Heart right ventricle (tissue), 16 donors: ENCODE results near the gene HTT. TPM values are rescaled to one million over a fixed set of nuclear protein-coding genes. Genes with fewer than 3 reads are reported as not detected.
A peak's percentile ranks its signal among the peaks of the same experiment; 100 is the strongest.

Source experiments
- ATAC-seq, 8 donors: fragments of 200-7000 bp; cut with Tn5 transposase; one replicate each; pipeline ENCODE4 v1.9.1; 2020; ENCODE audit warnings: mild to moderate bottlenecking in 8 of 8, moderate library complexity in 8 of 8, moderate number of reproducible peaks in 1 of 8
- DNase-seq, 2 donors: peaks; one replicate each; pipeline ENCODE4 v3.0.0-alpha.2; 2020
- H3K27ac ChIP-seq, 10 donors: fragments of 200-600 bp; sonication (generic) in 2 of 10; one replicate each; pipeline versions ENCODE4 v1.5.0 to v1.8.0; 2020 to 2022; ENCODE audit warnings: mild to moderate bottlenecking in 3 of 10
- H3K27me3 ChIP-seq, 7 donors: fragments of 200-600 bp; one replicate each; pipeline ENCODE4 v1.8.0; 2021 to 2022; ENCODE audit warnings: mild to moderate bottlenecking in 2 of 7
- H3K36me3 ChIP-seq, 9 donors: fragments of 200-600 bp; sonication (generic) in 1 of 9; one replicate each; pipeline versions ENCODE4 v1.5.0 to v1.8.0; 2020 to 2022; ENCODE audit warnings: mild to moderate bottlenecking in 2 of 9
- H3K4me1 ChIP-seq, 9 donors: fragments of 200-600 bp; sonication (generic) in 1 of 9; one replicate each; pipeline versions ENCODE4 v1.5.0 to v1.8.0; 2020 to 2022; ENCODE audit warnings: mild to moderate bottlenecking in 4 of 9
- H3K4me3 ChIP-seq, 10 donors: fragments of 200-600 bp; sonication (generic) in 2 of 10; one replicate each; pipeline versions ENCODE4 v1.5.0 to v1.8.0; 2020 to 2022; ENCODE audit warnings: mild to moderate bottlenecking in 7 of 10, moderate library complexity in 2 of 10
- H3K9me3 ChIP-seq, 11 donors: fragments of 200-600 bp in 10 of 11; sonication (generic) in 2 of 11; one replicate each; pipeline versions ENCODE4 v1.5.0 to v1.8.0; 2013 to 2022; ENCODE audit warnings: mild to moderate bottlenecking in 2 of 11, control low read depth in 1 of 11, moderate library complexity in 1 of 11
- CTCF ChIP-seq, 9 donors: fragments of 200-600 bp; sonication (generic) in 2 of 9; IDR thresholded peaks; one replicate each; pipeline versions ENCODE4 v1.5.0 to v1.8.0; 2021 to 2022; ENCODE audit warnings: antibody characterized with exemption in 9 of 9, mild to moderate bottlenecking in 5 of 9, moderate library complexity in 1 of 9
- WGBS, 2 donors: extraction: QIAGEN DNeasy Blood & Tissue Kit; methylation state at CpG; one replicate each; pipeline ENCODE4 v1.1.7; 2013; ENCODE audit warnings: inconsistent platforms in 1 of 2; 5-methylcytosine and 5-hydroxymethylcytosine counted together
- intact Hi-C, 10 donors: fragments of 100-400 bp; cut with DNase I; formaldehyde crosslinking; loops; one replicate each; pipeline versions ENCODE4 v1.11.1 to v1.14.2; 2022
- polyA plus RNA-seq, 2 donors: library from polyadenylated mRNA; stranded (reverse); fragments of 200-250 nt; gene quantifications; one replicate each; pipeline ENCODE4 v1.2.3, GENCODE V29; 2013
- total RNA-seq, 10 donors: library from RNA; stranded (reverse); fragmentation: NEBNext Ultra II Directional in 3 of 10; extraction: Animal tissue kit (Norgen Biotek cat#: 25700) in 3 of 10; gene quantifications; one replicate each; pipeline versions ENCODE4 v1.2.1 to v1.2.4, GENCODE V29; 2021 to 2023
- donor health status: Arrhythmogenic right ventricular cardiomyopathy.
- donor health status: ischemic (EF 13 %, LVEDD 7.1; RV severe dilation, severe dysfunction).
- donor health status: healthy with polysubstance abuse.
- donor health status: DM: no; HTN: yes; CAD: no.
- donor health status: DM: no; HTN: no; CAD: no.
- donor health status: ischemic (EF 25% LVEDD 6.9; RV normal size, moderate dysfunction).
- donor health status: ischemic (EF 25% LVEDD 5.7; RV mildly dilated, moderate dysfunction).
- donor health status: healthy.
- donor health status: DM: yes; HTN: yes; CAD: no.
- donor health status: Ischemic cardiomyopathy.
- donor health status: ischemic (EF 35%, LVEDD 5.7; RV mildly dilated, moderate dysfunction).
- donor health status: nonischemic (EF 11% LVEDD 7.7; RV severe dilation, severe dysfunction).
- donor health status: DM: yes; HTN: yes; CAD: no.
- donor health status: PGD.
- donor health status: ischemic (EF 29% LVEDD 5.4; RV normal size, mild dysfunction).
- donor health status: nonischemic (EF 23%, LVEDD 6.1; RV moderate dilation, normal function).

Gene HTT
- total and polyA plus RNA-seq, 12 donors, result 6.3 to 34.0 (median 24.1) TPM

GRCh38 chr4:3219761-3220475 is 145.4 kb downstream of the HTT start:
- Histone ChIP-seq H3K4me3 (no peak overlapping the region), H3K4me1 (peaks cover 0 to 22% (median 6%) of the 10 kb centered on the region in 9 donors), H3K36me3 (peaks cover 3 to 100% (median 60%) of the 10 kb centered on the region in 9 donors), H3K9me3 (no peaks in the 10 kb centered on the region), H3K27ac (peak overlapping the region in 4 of 10 donors; percentile 33 to 59 (median 40)), H3K27me3 (no peaks in the 10 kb centered on the region)
- no peak for TF ChIP-seq CTCF (IDR thresholded peaks at IDR 0.05)
- ATAC-seq (peak in 6 of 8 donors; percentile 29 to 62 (median 46)), DNase-seq (no peak)
- intact Hi-C loops, result loop anchor here in 1 of 10 donors (5.0 kb wide), 1 partner anchor 72 kb away; the partner anchor contains the start of gene RGS12
- 68 to 73% methylated on average over 9 of the region's 9 CpGs for WGBS, 2 donors

- 77 to 82% methylated on average over 8 of the region's 8 CpGs for WGBS, 2 donors
- no peak for DNase-seq
- Histone ChIP-seq H3K36me3 (peaks cover 3 to 100% (median 53%) of the 10 kb centered on the region in 9 donors), H3K4me3 (no peak overlapping the region), H3K9me3 (no peaks in the 10 kb centered on the region), H3K4me1 (peaks cover 0 to 22% (median 6%) of the 10 kb centered on the region in 9 donors), H3K27ac (peak overlapping the region in 2 of 10 donors; percentile 50 to 59), H3K27me3 (no peaks in the 10 kb centered on the region)
- ATAC-seq, result peak in 4 of 8 donors; percentile 10 to 33 (median 16)
- no peak for TF ChIP-seq CTCF (IDR thresholded peaks at IDR 0.05)
- intact Hi-C loops, result loop anchor here in 1 of 10 donors (5.0 kb wide), 1 partner anchor 72 kb away; the partner anchor contains the start of gene RGS12
Observed at GRCh38 chr4:3220476-3221183, 146.1 kb downstream of the HTT start.

GRCh38 chr4:3221184-3221494 is 146.7 kb downstream of the HTT start:
- Histone ChIP-seq H3K27me3 (no peaks in the 10 kb centered on the region), H3K36me3 (peaks cover 3 to 100% (median 49%) of the 10 kb centered on the region in 9 donors), H3K4me1 (peaks cover 0 to 23% (median 6%) of the 10 kb centered on the region in 9 donors), H3K4me3 (no peak overlapping the region), H3K9me3 (no peaks in the 10 kb centered on the region), H3K27ac (peak overlapping the region in 1 of 10 donors; percentile 59)
- ATAC-seq, result no peak
- no peak for DNase-seq
- 93 to 94% methylated on average over 8 of the region's 8 CpGs for WGBS, 2 donors
- no peak for TF ChIP-seq CTCF (IDR thresholded peaks at IDR 0.05)
- intact Hi-C loops, result loop anchor here in 1 of 10 donors (5.0 kb wide), 1 partner anchor 71 kb away; the partner anchor contains the start of gene RGS12

GRCh38 chr4:3221996-3222395 is 147.5 kb downstream of the HTT start:
- no peaks in the 10 kb centered on the region for H3K27me3 ChIP-seq
- no peaks in the 10 kb centered on the region for H3K9me3 ChIP-seq
- DNase-seq (no peak), ATAC-seq (peak in 1 of 8 donors; percentile 25)
- peaks cover 0 to 30% (median 12%) of the 10 kb centered on the region in 9 donors for H3K4me1 ChIP-seq
- no peak overlapping the region for H3K27ac ChIP-seq
- WGBS, 2 donors, result 81 to 94% methylated on average over 12 of the region's 12 CpGs
- no peak overlapping the region for H3K4me3 ChIP-seq
- no peak for TF ChIP-seq CTCF (IDR thresholded peaks at IDR 0.05)
- intact Hi-C loops, result loop anchor here in 1 of 10 donors (5.0 kb wide), 1 partner anchor 70 kb away; the partner anchor contains the start of gene RGS12
- H3K36me3 ChIP-seq, result peaks cover 3 to 98% (median 49%) of the 10 kb centered on the region in 9 donors
